ENCODE data around the gene RAB40B.
A peak's percentile ranks its signal among the peaks of the same experiment; 100 is the strongest.

RAB40B gene

DNA sequence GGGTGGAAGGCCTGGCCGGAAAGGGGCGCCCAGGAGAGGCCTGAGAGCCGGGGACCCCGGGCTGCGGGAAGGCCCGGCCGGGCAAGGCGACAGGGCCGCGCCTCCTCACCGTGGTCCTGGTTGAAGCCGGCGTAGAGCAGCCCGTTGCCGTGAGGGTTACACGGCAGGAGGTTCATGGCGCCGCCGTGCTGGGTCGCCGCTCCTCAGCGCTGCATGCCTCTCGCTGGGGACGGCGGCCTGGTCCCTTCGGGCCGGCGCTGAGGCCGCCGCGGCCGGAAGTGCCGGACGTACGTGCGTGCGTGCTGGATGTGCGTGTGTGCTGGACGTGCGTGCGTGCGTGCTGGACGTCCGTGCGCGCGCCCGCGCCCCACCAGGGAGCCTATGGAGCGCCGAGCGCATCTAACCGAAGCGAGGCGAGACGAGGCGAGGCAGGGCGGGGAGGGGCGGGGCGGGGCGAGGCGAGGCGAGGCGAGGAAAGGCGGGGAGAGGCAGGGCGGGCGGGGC lies 50.3 kb downstream of the RAB40B start, which contains the start of gene WDR45B:
Gene WDR45B (minus strand): TSS at position 280 of the 504 bp plus-strand sequence. CDS start 104 bp downstream, at position 176.
- DNase-seq: peak; percentile 75

DNA sequence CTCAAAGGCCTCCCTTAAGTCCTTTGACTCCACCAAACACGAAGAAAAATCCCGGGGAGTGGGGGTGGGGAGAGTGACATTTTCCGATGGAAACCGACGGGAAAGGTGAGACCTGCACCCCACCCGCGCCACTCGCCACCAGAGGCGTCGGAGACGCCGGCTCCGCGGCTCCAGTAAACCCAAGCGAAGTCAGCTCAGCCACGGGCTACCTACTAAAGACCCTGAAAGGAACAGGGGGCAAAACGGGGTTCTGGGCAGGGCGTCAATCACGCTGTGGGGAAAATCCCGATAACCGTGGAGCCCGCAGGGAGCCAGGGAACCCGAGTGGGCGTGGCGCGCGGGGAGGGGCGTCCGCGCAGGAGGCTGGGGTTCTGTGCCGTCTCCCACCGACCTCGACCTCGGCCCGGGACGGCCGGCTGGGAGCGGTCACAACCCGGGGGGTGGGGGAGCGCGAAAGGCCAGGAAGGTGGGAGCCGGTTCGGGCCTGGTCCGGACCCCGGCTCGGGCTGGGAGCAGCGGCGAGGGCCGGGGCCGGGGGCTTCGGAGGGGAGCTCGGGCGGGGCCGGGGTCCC lies 50.8 kb downstream of the RAB40B start:
- no peak for DNase-seq

DNA sequence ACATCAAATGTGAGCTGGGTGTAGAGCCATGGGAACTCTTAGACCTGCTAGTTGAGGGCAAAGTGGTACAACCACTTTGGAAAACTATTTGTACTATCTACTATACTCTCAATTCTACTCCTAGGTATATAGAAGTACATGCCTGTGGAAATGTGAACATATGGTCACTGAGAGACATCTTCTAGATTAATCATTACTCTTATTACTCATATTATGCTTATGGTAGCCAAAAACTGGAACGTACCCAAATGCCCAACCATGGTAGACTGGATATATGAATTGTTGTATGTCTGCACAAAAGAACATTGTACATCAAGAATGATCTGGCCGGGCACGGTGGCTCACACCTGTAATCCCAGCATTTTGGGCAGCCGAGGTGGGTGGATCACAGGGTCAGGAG lies 53.0 kb downstream of the RAB40B start:
- DNase-seq: no peak

DNA sequence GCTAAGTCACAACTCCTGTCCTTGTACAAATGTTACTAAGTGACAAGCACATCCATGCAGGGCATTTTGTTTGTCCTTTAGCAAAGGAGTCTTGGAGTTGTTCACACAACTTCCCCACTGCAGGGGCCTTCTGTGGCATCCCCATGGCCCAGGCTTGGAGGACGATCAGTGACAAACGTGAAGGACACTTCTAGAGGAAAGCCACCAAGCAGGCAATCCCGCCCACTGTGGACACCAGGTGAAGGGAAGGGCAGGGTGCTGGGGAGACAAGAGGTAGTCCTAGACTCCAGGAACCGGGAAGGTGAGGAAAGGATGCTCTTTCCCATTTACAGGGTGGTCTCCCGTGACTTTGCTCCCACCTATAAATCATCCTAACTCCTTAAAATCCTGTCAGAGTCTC lies 54.4 kb downstream of the RAB40B start:
- no peak for DNase-seq

DNA sequence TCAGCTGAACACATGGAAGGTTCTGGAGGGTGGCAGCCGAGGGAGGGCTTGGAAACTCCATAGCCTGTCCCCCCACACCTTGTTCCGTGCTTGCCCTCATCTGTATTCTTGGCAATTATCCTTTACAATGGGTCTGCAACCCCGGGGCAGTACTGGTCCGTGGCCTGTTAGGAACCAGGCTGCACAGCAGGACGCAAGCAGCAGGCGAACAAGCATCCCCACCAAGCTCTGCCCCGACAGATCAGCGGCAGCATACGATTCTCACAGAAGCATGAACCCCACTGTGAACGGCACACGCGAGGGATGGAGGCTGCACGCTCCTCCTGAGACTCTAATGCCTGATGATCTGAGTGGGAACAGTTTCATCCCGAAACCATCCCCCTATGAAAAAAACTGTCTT lies 56.5 kb downstream of the RAB40B start:
- no peak for DNase-seq

DNA sequence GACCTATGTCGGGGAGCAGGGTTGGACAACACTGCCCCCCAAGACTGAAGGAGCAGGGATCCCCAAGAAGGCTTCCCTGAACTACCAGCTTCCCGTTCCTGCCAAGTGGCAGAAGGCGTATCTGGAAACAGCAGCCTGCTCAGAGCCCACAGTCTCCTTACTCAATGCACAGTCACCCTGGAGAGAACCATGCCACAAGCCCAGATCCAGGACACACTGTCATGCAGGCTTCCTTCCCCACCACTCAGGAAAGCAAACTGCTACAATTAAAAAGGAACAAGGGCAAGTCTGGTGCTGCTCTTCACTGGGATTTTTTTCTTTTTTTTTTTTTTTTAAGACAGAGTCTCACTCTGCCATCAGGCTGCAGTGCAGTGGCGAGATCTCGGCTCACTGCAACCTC lies 58.5 kb downstream of the RAB40B start:
- no peak for DNase-seq

DNA sequence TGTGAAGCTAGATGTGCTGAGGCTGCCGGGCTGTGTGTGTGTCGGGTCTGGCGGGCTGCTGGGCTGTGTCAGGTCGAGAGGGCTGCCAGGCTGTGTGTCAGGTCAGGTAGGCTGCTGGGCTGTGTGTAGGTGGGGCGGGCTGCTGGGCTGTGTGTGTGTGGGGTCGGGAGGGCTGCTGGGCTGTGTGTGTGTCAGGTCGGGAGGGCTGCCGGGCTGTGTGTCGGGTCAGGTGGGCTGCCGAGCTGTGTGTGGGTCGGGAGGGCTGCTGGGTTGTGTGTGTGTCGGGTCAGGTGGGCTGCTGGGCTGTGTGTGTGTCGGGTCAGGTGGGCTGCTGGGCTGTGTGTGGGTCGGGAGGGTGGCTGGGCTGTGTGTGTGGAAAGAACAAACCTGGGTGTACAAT lies 58.9 kb downstream of the RAB40B start:
- no peak for DNase-seq

DNA sequence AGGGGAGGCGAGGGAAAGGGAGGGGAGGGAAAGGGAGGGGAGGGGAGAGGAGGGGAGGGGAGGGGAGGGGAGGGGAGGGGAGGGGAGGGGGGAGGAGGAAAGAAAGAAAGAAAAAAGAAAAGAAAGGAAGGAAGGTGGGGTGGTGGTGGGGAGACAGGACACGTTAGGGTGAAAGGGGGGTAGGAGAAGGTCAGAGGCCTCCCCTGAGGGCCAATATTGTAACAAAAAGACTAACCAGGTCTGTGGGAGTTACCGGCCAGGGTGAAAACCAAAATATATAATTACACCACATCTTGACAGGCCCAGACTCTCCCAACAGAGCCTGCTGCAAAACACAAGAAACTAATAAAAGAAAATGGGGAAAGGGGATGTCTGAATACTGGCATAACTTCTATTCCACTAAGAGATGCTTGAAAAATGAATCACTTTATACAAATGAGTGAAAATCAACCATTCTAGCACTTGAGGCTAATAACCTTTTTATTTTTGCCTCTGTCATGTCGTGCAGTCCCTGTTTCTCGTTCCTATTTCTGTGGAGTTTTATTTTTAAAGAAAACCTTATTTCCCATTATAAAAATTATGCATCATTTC lies 60.2 kb downstream of the RAB40B start:
- DNase-seq: no peak

DNA sequence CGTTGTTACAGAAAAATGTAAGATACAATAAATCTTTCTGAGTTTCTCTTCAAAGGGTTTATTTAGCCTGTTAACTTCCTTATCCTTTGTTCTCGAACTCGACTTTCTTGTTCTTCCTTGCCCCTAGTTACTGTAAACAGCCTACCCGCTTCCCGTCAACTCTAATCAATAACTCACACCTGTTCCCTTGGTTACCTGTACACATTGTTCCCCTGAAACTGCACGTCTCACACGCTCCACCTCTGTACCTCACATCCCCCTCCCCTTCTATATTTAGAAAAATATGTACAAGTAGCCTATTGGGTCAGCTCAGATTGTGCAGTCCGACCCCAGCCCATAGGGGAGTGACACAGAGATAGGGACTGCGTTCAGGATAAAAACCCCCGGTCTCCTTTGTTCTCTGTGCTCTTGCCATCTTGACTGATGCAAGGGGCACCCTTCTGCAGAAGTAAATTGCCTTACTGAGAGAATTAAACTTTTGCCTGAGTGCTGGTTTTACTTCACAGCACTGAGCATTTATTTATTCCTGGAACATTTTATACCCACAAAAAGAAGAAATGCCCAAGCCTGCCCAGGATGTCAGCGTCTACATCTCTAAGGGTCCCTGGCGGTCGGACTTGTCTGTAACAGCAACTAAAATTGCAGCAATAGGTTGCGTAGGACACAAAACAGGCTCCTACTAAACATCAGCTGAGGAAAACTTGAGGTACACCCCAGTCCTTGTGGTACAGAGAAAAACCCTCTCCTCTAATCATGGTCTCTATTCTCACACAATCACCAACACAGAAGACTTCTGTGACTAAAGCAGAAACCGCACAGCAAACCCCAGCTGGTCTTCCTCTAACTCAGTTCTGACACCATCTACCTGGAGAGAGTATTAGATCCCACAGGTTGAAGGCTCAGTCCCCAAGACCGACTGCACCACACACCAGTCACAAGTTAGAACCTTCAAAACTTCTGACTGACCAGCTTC lies 61.6 kb downstream of the RAB40B start:
- DNase-seq: no peak

DNA sequence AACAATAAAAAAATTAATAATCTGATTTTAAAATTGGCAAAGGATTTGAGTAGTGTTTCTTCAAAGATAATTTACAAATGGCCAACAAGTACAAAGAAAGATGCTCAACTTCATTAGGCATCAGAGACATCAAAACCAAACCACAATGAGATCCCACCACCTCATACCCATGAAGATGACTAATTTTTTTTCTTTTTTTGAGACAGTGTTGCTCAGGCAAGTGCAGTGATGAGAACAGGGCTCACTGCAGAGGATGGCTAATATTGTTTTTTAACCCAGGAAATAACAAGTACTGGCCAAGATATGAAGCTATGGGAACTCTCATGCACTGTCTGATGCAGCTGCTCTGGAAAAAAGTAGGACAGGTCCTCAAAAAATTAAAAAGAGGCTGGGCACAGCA lies 65.2 kb downstream of the RAB40B start:
- DNase-seq: no peak

DNA sequence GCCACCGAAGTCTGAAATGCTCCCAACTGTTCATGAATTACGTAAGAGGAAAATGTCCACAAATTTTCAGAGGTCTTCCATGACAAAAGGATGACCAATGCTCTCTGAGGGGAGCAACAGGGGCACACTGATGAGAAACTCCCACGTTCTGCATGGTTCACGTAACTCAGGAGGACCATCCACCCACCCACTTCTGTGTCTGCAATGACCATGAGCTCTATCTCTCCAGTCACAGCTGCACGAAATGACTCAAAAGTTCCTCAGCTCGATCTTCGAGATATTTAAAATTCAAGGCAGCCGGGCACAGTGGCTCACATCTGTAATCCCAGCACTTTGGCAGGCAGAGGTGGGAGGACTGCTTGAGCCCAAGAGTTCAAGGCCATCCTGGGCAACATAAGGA lies 66.0 kb downstream of the RAB40B start:
- no peak for DNase-seq

DNA sequence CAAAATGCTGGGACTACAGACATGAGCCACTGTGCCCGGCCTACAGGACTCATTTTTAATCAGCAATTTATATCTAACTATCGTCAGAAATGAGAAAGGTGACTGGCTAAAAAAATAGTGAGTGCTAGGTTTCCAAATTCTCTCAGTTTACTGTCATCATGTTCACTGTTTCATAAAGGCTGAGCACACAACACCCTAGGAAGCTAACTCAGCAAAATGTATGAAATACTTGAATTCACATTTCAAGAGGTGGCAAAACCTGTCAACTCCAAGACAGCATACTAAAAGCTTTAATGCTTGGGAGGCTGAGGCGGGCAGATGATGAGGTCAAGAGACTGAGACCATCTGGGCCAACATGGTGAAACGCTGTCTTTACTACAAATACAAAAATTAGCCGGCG lies 67.0 kb downstream of the RAB40B start:
- no peak for DNase-seq

DNA sequence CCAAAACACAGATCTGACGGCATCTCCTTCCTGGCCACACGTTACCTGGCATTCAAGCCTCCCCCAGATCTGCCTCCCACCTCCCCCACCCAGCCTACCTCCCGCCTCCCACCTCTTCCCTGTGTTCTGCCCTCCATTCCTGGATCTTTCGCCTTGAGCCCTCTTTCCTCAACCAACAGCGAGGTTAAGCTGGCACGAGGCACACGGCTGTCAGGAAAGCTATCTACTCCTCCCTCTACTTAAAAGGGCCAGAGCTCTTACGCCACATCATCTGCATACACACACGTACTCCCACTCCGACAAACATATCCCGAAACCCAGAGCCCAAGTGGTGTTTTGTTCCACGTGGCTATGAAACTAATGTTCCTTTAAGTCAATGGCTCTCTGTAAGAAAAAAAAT lies 68.3 kb downstream of the RAB40B start:
- no peak for DNase-seq

DNA sequence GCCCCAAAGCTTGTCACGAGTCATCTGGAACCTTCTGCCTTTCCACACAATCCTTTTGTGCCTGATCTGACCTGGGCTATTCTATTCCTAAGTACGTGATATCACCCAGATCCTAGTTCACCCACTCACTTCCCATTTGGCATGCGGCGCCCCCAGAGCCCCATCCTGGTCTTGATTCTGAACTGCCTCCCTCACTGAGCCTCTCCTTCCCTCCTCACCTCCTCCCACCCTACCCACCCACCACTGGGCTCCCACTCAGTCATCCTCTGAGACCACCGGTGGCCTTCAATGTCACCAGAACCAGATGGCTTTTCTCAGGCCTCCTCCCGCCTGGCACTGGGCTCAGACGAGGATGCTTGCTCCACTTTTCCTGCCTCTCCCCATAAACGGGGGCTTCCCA lies 68.8 kb downstream of the RAB40B start:
- DNase-seq: no peak

DNA sequence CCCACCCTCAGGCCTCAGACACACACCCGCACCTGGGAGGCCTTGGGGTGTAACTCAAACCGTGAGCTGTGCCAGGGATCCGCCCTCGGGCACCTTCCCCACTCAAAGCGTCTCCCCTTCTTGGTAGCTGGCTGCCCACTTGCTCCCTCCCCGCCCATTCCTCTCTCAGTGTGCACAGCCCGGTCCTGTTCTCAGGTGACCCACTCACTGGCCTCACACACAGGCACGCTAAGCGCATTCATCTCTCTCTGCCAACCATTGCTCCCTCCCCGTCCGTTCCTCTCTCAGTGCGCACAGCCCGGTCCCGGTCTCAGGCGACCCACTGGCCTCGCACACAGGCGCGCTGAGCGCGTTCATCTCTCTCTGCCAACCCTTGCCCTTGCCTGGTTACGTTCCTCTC lies 71.1 kb downstream of the RAB40B start:
- no peak for DNase-seq

DNA sequence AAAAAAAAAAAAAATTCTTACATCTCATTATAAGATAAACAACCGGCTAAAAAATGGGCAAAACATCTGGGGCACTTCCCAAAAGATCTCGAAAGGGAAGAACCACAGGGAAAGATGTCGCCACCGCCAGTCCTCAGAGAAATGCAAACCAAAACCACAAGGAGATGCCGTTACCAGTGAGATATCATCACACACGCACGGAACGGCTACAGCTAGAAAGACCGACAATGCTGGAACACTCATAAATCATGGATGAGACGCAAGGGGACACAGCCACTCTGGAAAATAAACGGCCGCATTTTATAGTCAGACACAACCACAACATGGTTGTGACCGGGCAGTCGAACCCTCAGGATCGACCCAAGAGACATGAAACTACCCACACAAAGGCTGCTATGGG lies 74.8 kb downstream of the RAB40B start:
- no peak for DNase-seq

DNA sequence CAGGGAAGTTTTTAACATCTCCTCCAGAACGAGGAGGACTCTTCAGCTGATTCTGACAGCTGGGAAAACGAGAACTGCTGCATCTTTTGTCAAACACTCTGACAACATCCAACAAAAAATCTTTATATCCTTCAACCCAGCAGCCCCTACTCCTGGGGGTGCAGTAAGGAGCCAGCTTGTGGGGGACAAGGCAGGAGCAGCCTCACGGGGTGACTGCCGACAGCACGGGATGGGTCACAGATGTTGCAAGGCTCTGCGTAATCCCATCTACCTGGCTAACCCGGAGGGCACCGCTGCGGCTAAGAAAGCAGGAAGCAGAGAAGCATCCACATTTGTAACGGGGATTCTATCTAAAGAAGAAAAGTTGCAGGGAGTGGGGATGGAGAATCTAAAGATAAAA lies 78.9 kb downstream of the RAB40B start:
- DNase-seq: no peak

DNA sequence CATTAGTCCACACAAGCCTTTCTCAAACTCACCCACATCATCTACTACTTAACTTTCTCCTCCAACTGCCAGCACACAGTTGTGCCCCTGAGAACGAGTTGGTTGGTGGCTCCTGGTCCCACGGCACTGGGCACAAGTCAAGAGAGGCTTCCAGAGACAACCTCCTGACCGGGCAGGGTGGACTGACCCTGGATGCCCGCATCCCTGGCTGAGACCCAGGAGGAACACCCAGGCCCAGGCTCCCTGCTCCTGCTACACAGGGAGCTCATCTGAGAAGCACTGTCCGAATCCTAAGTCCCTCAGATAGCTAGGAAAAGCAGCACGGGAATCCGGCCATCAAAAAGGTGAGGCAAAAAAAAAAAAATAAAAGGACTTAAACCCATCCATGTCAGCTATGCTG lies 79.3 kb downstream of the RAB40B start:
- DNase-seq: no peak

DNA sequence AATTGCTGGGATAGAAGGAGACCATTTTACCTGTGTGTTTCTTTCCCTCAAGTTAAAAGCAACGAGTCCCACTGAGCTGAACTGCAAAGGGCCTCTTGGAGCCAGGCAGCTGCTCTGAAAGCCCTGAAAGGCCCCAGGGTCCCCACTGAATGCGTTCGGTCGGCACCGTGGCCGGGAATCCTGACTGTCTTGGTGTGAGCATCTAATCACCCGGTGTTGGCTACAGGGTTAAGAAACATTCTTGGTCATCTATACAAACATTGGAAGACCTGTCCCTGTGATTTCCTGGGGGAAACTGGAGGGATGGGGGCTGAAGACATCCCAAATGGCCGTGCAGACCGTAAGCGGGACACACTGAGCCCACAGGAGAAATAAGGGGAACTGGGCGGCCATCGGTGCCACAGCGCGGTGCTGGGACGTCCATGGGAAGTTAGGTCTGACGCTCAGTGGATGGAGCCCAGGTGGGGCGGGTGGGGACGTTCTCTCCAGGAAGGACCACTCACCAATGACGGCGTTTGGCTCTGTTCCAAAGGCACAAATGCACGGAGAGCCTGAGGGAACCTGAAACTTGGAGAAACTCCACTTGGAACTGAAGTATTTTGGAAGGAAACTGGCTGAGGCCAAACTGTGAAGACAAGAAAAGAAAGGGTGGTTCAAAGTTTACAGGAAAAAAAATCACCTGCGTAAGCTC lies 82.3 kb downstream of the RAB40B start:
- DNase-seq: no peak

DNA sequence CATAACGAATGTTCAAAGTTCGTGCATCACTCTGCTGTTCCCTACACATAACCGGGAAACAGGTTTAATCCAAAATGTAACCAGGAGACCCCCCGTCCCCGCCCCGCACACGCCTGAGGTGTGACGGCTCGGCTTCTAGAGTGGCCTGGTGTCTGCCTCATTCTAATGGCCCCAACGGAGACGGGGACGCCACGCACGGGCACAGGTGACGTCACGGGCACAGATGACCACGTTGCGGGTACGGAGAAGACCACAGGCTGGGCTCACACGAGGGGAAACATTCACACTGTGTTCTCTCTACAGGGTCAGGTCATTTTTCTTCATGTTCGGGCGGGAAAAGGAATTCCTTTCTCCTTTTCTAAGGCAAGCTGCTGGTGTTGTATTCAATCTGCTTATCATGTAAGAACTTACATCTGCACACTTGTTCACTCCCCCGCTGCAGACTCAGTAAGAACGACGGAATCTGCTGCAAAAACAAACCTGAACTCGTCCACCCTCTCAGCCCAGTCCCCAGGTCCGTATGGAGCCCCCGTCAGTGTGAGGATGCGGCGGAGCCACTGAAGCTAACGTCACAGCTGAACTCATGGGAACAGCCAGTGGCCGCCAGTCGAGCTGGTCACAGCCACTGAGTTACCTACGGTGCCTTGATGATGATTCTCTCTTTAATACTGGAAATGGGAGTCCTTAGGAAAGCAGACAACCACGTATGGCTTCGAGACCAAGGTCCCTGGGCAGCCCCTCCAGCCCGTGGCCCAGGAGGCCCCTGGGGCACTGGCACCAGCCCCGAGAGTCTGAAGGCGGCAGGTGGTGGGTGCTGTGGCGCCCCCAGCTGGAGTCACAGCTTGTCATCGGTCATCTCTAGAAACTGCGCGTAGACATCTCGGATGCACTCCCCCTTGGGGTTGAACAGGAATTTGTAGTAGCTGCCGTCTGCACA lies 83.1 kb downstream of the RAB40B start:
- DNase-seq: no peak

DNA sequence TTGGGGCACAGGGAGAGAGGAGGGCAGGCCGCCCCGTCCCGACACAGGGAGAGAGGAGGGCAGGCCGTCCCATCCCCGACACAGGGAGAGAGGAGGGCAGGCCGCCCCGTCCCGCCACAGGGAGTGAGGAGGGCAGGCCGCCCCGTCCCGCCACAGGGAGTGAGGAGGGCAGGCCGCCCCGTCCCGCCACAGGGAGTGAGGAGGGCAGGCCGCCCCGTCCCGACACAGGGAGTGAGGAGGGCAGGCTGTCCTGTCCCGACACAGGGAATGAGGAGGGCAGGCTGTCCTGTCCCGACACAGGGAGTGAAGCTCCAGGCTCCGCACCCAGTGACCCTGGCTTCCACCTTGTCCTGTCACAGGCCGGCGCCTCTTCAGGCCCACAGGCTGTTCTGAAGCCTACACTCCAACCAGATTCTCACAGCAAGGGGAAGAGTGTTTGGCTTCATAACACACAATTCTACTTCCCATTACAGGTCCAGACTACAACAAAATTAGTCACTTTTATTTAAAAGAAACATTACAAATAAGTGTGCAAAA lies 84.3 kb downstream of the RAB40B start:
- no peak for DNase-seq

All from DMS79 (cell line).